ENCODE results near the gene USP7.

The USP7 gene

DNA sequence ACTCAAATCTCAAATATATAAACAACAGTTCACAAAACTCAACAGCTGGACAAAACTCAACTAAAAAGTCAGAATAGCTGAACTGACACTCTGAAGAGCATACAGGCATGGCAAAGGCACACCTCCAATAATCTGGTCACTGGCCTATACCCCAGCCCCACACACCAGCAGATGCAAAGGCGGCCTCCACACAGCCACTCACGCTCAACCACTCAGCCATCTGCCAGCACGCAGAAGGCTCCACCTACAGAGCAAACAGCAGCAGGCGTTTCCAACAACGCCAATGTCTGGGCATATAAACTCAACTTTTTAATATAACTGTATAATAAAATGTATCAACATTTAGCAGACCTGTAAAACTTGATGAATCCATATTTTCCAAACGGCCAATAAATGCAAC, 17.2 kb downstream of the USP7 start:
- peak; percentile 31 for DNase-seq (ENCODE audit: low read depth)
- H3K4me3 ChIP-seq (ENCODE audit: low read depth, low read length): no peak overlapping the region

GRCh38 chr16:8945626-8946296, 17.9 kb downstream of the USP7 start:
- no peak overlapping the region for H3K4me3 ChIP-seq (ENCODE audit: low read depth, low read length)
- no peak for DNase-seq (ENCODE audit: low read depth)
- no peak for TF ChIP-seq CTCF (IDR thresholded peaks at IDR 0.05; ENCODE audit: control insufficient read depth, extremely low read depth, insufficient read depth)

More for the DNA sequence above, 17.2 kb downstream of the USP7 start:
- 0 out of 2 replicates have a peak, but pooled peaks have one; percentile 20 for TF ChIP-seq CTCF (IDR thresholded peaks at IDR 0.05; ENCODE audit: control insufficient read depth, extremely low read depth, insufficient read depth)

- TF ChIP-seq CTCF (IDR thresholded peaks at IDR 0.05; ENCODE audit: control insufficient read depth, extremely low read depth, insufficient read depth): no peak
- no peak overlapping the region for H3K4me3 ChIP-seq (ENCODE audit: low read depth, low read length)
- no peak for DNase-seq (ENCODE audit: low read depth)
Observed at GRCh38 chr16:8943966-8944759, 19.5 kb downstream of the USP7 start.

- DNase-seq (ENCODE audit: low read depth): no peak
- TF ChIP-seq CTCF (IDR thresholded peaks at IDR 0.05; ENCODE audit: control insufficient read depth, extremely low read depth, insufficient read depth): no peak
Observed at GRCh38 chr16:8943001-8943763, 20.5 kb downstream of the USP7 start.

DNA sequence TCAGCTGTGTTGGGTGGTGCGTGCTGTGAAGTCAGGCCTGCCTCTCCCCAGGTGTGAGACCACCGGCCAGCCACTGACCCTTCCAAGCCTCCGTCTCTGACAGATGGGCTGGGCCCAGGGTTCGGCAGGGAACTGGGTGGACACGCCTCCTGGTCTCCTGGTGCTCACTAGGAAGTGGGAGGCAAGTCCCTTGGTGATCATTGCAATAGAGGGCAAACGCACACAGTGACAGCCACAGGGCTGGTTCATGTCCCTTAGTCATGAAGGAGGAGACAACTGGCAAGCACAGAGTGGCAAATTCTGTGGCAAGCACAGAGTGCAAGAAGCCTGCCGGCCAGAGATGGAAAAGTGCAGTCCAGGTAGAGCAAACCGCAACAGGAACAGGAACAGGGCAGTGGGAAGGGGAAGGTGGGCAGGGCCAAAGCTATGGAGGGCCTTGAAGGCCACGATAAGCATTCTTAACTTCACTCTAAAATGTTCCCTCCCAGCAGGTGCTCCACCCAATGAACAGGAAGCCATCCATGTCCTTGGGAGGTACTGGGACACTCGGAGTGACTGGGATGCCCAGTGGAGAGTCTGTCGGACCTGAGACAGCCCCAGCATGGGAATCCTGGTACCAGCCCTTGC, 21.9 kb downstream of the USP7 start:
- TF ChIP-seq CTCF (IDR thresholded peaks at IDR 0.05; ENCODE audit: control insufficient read depth, extremely low read depth, insufficient read depth): no peak
- DNase-seq (ENCODE audit: low read depth): no peak
- H3K4me3 ChIP-seq (ENCODE audit: low read depth, low read length): no peak overlapping the region

More at GRCh38 chr16:8943001-8943763, 20.5 kb downstream of the USP7 start:
- no peak overlapping the region for H3K4me3 ChIP-seq (ENCODE audit: low read depth, low read length)

DNA sequence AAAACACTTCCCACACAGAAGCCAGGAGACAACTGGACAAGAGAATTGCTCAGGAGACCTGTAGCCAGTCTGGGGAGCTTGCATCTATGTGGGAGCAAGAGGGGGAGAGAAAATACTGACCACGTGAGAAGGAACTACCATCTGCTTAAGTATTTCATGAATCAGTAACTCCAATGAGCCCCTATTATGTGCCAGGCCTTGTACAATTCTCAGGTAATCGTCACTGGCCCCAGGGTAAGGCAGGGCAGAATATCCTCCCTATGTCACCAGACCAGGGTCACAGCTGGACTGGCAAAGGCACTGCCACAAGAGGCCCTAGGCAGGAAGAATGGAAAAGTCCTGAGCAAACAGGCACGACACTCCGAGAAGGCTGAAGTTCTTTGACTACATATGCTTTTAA, 25.9 kb downstream of the USP7 start:
- no peak for TF ChIP-seq CTCF (IDR thresholded peaks at IDR 0.05; ENCODE audit: control insufficient read depth, extremely low read depth, insufficient read depth)
- DNase-seq (ENCODE audit: low read depth): no peak
- no peak overlapping the region for H3K4me3 ChIP-seq (ENCODE audit: low read depth, low read length)
